SIG-M5 treated with dmso at 0.1 percent for 504 hours (cell line): Measurements from ENCODE around the gene RBPJL.
A peak's percentile ranks its signal among the peaks of the same experiment; 100 is the strongest.

Experiments
- DNase-seq: peaks from one replicate; lab custom pipeline; 2025; ENCODE audit not compliant: unreplicated experiment; lab: John Stamatoyannopoulos, UW

The RBPJL gene

DNA sequence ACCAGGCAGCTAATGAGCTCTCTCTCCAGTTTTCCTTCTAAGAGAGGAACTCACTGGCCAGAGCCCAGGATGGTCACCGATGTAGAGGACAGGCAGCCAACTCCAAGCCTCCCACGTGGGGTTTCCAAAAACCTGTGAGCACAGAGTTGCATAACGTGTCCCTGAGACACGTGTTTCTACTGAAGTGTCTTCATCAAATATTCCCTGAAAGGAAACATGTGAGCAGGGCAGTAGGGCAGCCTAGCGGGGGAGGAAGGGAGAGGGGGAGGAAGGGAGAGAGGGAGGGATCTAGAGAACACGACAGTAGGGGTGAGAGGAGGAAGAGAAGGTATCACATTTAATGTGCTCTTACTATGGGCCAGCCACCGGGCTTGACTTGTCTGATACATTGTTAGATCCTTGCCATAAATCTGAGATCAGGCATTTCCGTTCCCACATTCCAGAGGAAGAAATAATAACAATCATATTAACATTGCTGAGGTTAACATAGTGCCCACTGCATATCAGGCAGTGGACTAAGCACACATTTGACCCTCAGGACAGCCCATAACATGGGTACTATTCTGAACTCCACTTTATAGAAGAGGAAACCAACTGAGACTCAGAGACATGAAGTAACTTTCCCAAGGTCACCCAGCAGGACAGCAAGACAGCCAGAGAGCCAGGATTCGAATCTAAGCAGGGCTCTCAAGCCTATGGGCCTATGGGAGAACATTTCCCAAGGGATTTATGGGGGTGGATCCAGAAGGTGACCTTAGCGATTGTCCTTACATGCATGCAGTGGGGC is 51.8 kb downstream of the RBPJL start:
- peak; percentile 32 for DNase-seq

DNA sequence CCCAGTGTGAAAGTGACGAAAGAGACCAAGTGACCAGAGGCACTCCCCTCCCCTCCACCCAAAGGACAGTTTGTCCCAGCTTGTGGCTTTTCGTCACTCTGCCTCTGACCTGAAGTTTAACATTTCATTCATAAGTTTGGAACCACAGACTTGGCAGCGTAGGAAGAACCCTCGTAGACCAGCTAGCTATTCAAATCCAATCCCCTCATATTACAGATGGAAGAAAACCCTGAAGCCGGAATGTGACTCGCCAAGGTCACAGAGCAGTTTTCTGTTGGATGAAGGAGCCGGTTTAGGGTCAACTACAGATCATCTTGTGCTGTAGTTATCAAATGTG is 52.4 kb downstream of the RBPJL start:
- DNase-seq, result no peak

DNA sequence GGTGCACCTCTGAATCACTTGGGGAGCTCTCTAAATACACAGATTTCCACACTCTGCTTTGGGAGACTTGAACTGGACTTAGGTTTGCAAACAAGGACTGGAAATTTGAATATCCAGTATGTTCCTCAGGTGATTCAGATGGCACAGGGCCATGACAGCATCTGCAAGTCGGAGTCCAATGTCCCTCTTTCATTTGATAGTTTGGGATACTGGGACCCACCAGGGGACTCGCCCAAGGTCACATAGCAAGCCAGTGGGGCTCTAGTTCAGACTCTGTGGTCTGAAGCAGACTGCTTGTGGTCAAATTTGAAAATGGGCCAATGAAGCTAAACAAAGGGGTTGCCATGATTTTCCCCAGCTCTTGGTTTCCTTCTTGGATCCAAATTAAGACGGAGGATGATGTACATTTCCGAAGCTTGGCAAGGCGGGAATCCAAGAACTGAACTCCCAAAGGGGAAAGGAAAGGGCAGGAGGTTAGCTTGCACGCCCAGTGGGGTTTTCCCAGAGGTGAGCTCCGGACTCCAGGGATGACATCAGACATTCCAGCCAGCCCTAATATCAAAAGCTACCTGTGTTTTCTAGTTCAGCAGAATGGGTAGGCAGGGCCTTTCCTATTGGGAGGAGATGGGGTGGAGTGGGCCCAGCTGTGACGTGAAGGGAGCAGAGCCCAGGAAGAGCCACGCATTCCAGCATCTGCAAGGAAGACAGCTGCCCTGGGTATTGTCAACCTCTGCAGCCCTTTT is 52.9 kb downstream of the RBPJL start:
- no peak for DNase-seq

DNA sequence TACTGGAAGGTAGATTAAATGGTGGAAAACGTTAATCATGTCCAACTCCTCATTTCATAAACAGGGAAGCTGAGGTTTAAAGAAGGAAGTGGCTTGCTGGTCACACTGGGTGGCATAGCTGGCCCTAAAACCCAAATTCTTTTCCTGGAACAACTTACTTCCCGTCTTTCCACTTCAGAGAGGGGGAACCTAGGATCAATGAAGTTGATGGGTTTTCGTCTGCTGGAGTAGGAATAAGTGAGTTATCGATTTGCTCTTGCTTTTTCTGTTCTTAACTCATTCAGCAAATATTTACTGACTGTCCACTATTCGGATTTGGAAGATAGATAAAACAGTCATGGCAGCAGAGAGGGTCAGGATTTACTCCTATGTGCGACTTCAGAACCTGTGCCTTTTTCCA is 55.2 kb downstream of the RBPJL start:
- DNase-seq, result peak; percentile 22

DNA sequence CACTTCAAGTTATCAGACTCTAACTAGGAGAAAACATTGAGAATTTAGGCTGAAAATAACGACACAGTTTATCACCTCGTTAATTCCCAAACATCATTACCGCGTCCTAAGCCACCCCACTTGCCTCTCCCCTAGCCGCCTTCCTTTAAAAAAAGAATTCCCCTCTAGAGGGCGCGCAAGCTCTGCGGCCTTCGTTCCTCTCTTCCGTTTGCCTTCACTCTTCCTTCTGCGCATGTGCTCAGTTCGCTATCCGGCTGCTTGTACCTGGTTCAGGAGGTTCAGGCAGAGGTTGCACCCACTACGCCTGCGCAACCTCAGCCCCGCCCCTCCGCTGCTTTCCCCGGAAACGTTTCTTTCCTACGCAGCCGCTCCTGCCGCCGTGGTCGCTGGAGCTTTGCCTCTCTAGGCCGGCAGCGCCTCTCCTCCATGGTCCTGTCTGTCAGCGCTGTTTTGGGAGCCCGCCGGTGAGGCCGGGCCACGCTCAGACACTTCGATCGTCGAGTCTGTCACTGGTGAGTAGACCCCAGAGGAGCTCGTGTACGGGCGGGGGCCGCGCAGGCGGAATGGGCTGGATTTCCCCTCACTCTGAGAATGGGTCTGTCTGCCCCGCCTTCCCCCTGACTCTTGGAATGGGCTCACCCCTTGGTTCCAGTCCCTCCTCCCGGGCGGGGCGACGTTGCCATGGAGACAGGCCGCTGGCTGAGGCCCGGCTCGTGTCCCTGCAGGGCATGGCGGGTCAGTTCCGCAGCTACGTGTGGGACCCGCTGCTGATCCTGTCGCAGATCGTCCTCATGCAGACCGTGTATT is 56.4 kb downstream of the RBPJL start, which contains the start of gene SYS1:
TSS of gene SYS1 (plus strand) at position 353 of the 807 bp plus-strand sequence. CDS start at position 729, 376 bp downstream.
- DNase-seq, result peak; percentile 99

DNA sequence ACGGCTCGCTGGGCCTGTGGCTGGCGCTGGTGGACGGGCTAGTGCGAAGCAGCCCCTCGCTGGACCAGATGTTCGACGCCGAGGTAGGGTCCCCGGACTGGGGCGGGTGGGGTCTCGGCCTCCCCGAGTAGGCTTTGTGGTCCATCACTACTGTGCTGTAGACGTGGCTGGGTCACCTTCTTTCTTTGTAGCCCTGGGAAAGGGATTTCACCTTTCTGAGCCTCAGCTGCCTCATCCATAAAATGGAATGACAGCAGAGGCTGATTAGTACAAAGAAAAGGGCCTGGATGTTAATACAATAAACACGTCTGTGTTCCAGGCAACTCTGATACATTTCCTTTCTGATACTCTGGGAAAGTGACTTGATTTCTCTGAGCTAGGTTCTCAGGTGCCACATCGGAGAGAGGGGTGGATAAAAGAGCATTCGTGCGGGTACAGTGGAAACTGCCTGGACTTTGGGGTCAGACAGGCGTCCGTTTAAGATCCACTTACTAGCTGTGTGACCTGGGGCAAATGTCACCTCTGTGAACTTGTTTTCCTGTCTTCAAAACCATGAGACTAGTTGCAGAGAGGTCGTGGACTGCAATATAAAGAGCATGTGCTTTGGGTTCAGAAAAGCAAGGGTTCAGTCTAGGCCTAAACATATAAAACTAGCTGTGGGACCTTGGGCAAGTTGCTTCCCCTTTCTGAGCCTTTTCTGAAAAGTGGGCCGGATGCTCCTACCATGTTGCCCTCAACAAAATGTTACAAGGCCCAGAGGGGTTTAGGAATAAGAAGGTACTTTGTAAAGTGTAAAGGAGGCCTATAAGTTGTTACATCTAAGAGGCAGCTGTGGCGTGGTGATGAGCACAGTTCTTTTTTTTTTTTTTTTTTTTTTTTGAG is 57.2 kb downstream of the RBPJL start:
- DNase-seq, result peak; percentile 62

DNA sequence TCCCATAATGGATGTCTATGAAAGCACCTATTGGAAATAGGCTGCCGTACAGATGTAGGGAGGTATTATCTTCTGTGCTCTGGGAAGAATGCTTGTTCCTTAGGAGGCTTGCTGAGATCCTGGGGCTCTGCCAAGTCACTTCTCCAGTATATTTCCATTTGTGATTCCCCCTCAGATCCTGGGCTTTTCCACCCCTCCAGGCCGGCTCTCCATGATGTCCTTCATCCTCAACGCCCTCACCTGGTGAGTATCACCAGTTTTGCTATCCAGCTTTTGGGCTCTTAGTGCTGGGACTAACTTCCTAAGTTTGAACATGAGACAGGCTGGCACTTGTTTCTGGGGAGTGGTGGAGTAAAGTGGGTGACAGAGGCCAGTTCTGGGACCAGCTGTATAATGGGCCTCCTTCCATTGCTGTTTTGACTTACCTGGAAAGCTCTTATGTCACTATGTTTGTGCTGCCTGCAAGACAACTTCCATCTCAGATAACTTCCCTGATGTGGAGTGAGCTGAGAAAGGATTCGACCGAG is 58.9 kb downstream of the RBPJL start:
- no peak for DNase-seq

DNA sequence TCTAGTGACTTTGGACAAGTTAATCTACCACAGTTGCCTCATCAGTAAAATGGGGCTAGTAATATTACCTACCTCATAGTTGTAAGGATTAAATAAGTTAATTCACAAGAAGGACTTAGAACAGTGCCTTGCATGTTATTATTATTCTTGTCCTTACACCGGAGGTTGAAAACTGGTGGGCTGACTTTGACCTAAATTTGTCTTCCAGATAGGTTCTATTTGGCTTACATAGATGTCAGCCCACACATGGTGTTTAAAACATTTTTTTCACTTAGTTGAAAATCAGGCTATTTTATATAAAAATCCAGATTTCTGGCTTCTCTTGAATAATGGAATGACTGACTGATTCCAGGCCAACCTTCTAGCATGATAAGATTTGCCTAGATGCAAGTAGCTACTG is 59.6 kb downstream of the RBPJL start:
- DNase-seq, result no peak

DNA sequence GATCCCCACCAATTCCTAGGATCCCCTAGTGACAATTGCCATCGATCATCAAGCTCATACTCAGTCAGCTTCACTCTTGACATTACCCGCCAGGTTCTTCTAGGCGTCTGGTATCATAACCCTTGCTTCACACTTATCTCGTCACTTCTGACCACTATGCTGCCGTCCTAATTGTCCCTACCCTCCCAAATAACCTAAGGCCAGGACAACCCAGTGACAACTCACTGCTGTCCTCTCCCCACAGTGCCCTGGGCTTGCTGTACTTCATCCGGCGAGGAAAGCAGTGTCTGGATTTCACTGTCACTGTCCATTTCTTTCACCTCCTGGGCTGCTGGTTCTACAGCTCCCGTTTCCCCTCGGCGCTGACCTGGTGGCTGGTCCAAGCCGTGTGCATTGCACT is 60.0 kb downstream of the RBPJL start:
- no peak for DNase-seq

DNA sequence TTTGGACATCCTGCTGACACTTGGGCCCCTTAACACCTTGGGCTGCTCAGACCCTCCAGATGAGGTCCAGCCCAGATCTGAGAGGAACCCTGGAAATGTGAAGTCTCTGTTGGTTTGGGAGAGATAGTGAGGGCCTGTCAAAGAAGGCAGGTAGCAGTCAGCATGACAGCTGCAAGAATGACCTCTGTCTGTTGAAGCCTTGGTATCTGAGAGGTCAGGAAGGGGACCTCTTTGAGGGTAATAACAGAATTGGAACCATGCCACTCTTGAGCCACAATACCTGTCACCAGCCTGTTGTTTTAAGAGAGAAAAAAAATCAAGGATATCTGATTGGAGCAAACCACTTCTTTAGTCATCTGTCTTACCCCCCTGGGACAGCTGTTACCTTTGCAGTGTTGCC is 60.5 kb downstream of the RBPJL start:
- DNase-seq, result no peak
